Neural cell (in vitro differentiated cells): Measurements from ENCODE around the gene ERRFI1.

Experiments
- CTCF ChIP-seq: fragments of 450-650 bp; IDR thresholded peaks from 2 replicates; pipeline ENCODE4 v1.5.1; 2014; ENCODE audit warnings: antibody characterized with exemption, mild to moderate bottlenecking, moderate library complexity; ENCODE audit not compliant: poor library complexity, severe bottlenecking
- EP300 ChIP-seq: fragments of 450-650 bp; conservative IDR thresholded peaks from 2 replicates; pipeline ENCODE4 v1.6.1; 2014; ENCODE audit warnings: antibody characterized with exemption, mild to moderate bottlenecking, moderate library complexity; ENCODE audit not compliant: poor library complexity, severe bottlenecking
- EZH2 ChIP-seq: fragments of 200-600, 300-800 bp; shearing (Covaris generic), sonication (generic); IDR thresholded peaks from 2 replicates; pipeline ENCODE4 v1.6.1; 2014; ENCODE audit warnings: antibody characterized with exemption, low read length, borderline replicate concordance, mild to moderate bottlenecking; ENCODE audit not compliant: insufficient read depth, poor library complexity, severe bottlenecking
- POLR2AphosphoS5 ChIP-seq: IDR thresholded peaks from 2 replicates; pipeline ENCODE4 v1.6.1; 2012
- RAD21 ChIP-seq: fragments of 450-650 bp; conservative IDR thresholded peaks from 2 replicates; pipeline ENCODE4 v1.6.1; 2014; ENCODE audit warnings: antibody characterized with exemption, mild to moderate bottlenecking, moderate library complexity
- REST ChIP-seq: IDR thresholded peaks from 2 replicates; pipeline ENCODE4 v1.6.1; 2012; ENCODE audit warnings: borderline replicate concordance
- TAF1 ChIP-seq: IDR thresholded peaks from 2 replicates; pipeline ENCODE4 v1.6.1; 2012; ENCODE audit warnings: low read depth

- TF ChIP-seq CTCF (no peak), REST (no peak), RAD21 (no peak), EP300 (no peak), POLR2AphosphoS5 (no peak), TAF1 (no peak), EZH2 (no peak)
Observed at GRCh38 chr1:7988576-7988975, 37.5 kb downstream of the ERRFI1 start.
